GM21529 (cell line): Measurements from ENCODE around the gene PPP2R2B.
A peak's percentile ranks its signal among the peaks of the same experiment; 100 is the strongest.
"Not testable (repeated sequence)": the region's sequence is repeated elsewhere in the genome, so short reads cannot be mapped to it uniquely, and the experiment has no call there.

ENCODE experiments used
- ATAC-seq: cut with Tn5 transposase; IDR thresholded peaks from one replicate; pipeline ENCODE4 v1.9.1; 2021; ENCODE audit not compliant: unreplicated experiment

The PPP2R2B gene

GRCh38 chr5:146623666-146624065 lies 254.9 kb downstream of the PPP2R2B start:
- no peak for ATAC-seq

- ATAC-seq: no peak
Measured at GRCh38 chr5:146623009-146623408, 255.5 kb downstream of the PPP2R2B start.

GRCh38 chr5:146622391-146622790 lies 256.2 kb downstream of the PPP2R2B start:
- no peak for ATAC-seq

GRCh38 chr5:146620669-146621051 lies 257.9 kb downstream of the PPP2R2B start:
- no peak for ATAC-seq

- no peak for ATAC-seq
Measured at GRCh38 chr5:146620031-146620668, 258.4 kb downstream of the PPP2R2B start.

GRCh38 chr5:146618434-146618833 lies 260.1 kb downstream of the PPP2R2B start:
- ATAC-seq: no peak

- ATAC-seq: not testable (repeated sequence)
Measured at GRCh38 chr5:146609731-146610130, 268.8 kb downstream of the PPP2R2B start.

- no peak for ATAC-seq
Measured at GRCh38 chr5:146607659-146608332, 270.8 kb downstream of the PPP2R2B start.

GRCh38 chr5:146606893-146607292 lies 271.7 kb downstream of the PPP2R2B start:
- ATAC-seq: no peak

- ATAC-seq: no peak
Measured at GRCh38 chr5:146600376-146600775, 278.2 kb downstream of the PPP2R2B start.

- ATAC-seq: no peak
Measured at GRCh38 chr5:146599261-146599660, 279.3 kb downstream of the PPP2R2B start.

- ATAC-seq: no peak
Measured at GRCh38 chr5:146595088-146595487, 283.5 kb downstream of the PPP2R2B start.

- ATAC-seq: no peak
Measured at GRCh38 chr5:146592352-146592751, 286.2 kb downstream of the PPP2R2B start.

- no peak for ATAC-seq
Measured at GRCh38 chr5:146589028-146589345, 289.6 kb downstream of the PPP2R2B start.

GRCh38 chr5:146588331-146589027 lies 290.1 kb downstream of the PPP2R2B start:
- ATAC-seq: no peak

GRCh38 chr5:146586752-146587151 lies 291.8 kb downstream of the PPP2R2B start:
- no peak for ATAC-seq

GRCh38 chr5:146584750-146585149 lies 293.8 kb downstream of the PPP2R2B start:
- no peak for ATAC-seq

- ATAC-seq: no peak
Measured at GRCh38 chr5:146582051-146582596, 296.4 kb downstream of the PPP2R2B start.

- ATAC-seq: no peak
Measured at GRCh38 chr5:146580237-146580636, 298.3 kb downstream of the PPP2R2B start.

- ATAC-seq: no peak
Measured at GRCh38 chr5:146574713-146575112, 303.8 kb downstream of the PPP2R2B start.

GRCh38 chr5:146568161-146568560 lies 310.4 kb downstream of the PPP2R2B start:
- no peak for ATAC-seq

GRCh38 chr5:146565764-146566367 lies 312.7 kb downstream of the PPP2R2B start:
- peak; percentile 98 for ATAC-seq
